ENCODE results near the gene PHF11. TPM values are rescaled to one million over a fixed set of nuclear protein-coding genes. Genes with fewer than 3 reads are reported as not detected.

Gene PHF11
- total and polyA plus RNA-seq, 2 donors (not counting 1 experiment from before 2014, with no cell fraction given), result 26.8 to 46.8 TPM

DNA sequence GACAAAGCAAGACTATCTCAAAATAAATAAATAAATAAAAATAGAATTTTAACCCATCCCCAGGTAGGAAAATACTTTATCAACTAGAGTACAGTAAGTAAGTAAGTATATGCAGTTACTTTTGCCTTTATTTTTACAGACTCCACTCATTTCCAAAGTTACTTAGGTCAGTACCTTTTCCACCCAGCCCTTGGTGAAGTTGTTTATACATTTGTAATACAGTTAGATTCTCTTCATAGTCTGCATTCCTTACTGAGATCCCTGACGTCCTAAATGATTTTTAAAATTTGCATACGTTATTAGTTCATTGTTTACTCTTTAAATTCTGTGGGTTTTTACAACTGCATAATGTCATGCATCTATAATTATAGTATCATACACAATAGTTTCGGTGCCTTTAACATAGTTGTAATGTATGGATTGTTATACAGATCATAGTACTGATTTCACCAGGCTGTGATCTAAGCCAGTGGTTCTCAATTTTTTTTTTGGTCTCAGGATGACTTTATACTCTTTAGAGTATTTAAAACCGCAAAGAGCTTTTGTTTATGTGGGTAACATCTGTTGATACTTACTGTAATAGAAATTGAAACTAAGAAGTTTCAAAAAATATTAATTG lies 41.3 kb upstream of the PHF11 start:
- H3K27ac ChIP-seq (ENCODE audit: insufficient read depth, low read length), result peak overlapping the region; percentile 58
- peak overlapping the region; percentile 4 to 40 (median 33) for H3K4me3 ChIP-seq (replicated peaks in 1 of 4; ENCODE audit: control extremely low read depth in 1 of 4, insufficient read depth in 1 of 4, low read depth in 3 of 4, low read length in 4 of 4)
- no peaks in the 10 kb centered on the region for H3K27me3 ChIP-seq (ENCODE audit: control insufficient read depth, insufficient read depth, low read length)
- no peaks in the 10 kb centered on the region for H3K36me3 ChIP-seq (ENCODE audit: control insufficient read depth, insufficient read depth, low read length)
- TF ChIP-seq CTCF (conservative IDR thresholded peaks at IDR 0.05 in 1 of 2, IDR thresholded peaks at IDR 0.05 in 1 of 2; ENCODE audit: low read depth in 1 of 2, low read length in 2 of 2) (no peak), EZH2 (IDR thresholded peaks at IDR 0.05; ENCODE audit: low read length, missing control alignments) (no peak)
- peaks cover 5% of the 10 kb centered on the region for H3K79me2 ChIP-seq (ENCODE audit: control insufficient read depth, insufficient read depth, low read length)
- H3K4me2 ChIP-seq (ENCODE audit: extremely low read depth, insufficient read depth, low read length), result peak overlapping the region; percentile 89
- H3K9ac ChIP-seq (ENCODE audit: insufficient read depth, low read length), result no peak overlapping the region
- H3K4me1 ChIP-seq (ENCODE audit: control insufficient read depth, extremely low read depth, insufficient read depth, low read length), result peaks cover 26% of the 10 kb centered on the region
- DNase-seq (ENCODE audit: low read depth in 2 of 2), result peak; percentile 68 to 83
- H2AFZ ChIP-seq (ENCODE audit: low read length), result no peak overlapping the region
- H4K20me1 ChIP-seq (ENCODE audit: control insufficient read depth, extremely low read depth, insufficient read depth, low read length), result no peaks in the 10 kb centered on the region
- no peaks in the 10 kb centered on the region for H3K9me3 ChIP-seq (ENCODE audit: control insufficient read depth, insufficient read depth, low read depth, low read length)

DNA sequence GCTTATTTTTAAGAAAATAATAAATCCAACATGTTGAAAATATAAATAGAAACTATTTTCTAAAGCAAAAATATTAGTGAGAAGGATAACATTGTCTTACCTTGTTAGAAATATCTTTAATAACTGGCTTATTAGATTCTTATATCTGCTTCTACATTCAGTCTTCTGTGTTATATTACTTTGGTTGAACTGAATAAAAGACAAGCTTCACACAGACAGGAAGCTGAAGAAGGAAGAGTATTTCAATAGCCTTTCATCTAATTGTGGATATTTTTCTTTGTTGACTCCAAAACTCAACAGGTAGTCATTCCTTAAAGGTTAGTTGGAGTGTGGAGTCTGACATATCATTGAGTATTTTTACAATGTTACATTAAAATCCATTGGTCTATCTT lies 40.8 kb upstream of the PHF11 start:
- Histone ChIP-seq H3K27ac (ENCODE audit: insufficient read depth, low read length) (peak overlapping the region; percentile 58), H3K36me3 (ENCODE audit: control insufficient read depth, insufficient read depth, low read length) (no peaks in the 10 kb centered on the region), H3K9ac (ENCODE audit: insufficient read depth, low read length) (no peak overlapping the region), H3K4me3 (replicated peaks in 1 of 4; ENCODE audit: control extremely low read depth in 1 of 4, insufficient read depth in 1 of 4, low read depth in 3 of 4, low read length in 4 of 4) (peak overlapping the region in 1 of 4 experiments; percentile 36), H3K27me3 (ENCODE audit: control insufficient read depth, insufficient read depth, low read length) (no peaks in the 10 kb centered on the region), H3K79me2 (ENCODE audit: control insufficient read depth, insufficient read depth, low read length) (peaks cover 3% of the 10 kb centered on the region), H2AFZ (ENCODE audit: low read length) (no peak overlapping the region), H3K4me2 (ENCODE audit: extremely low read depth, insufficient read depth, low read length) (peak overlapping the region; percentile 89), H4K20me1 (ENCODE audit: control insufficient read depth, extremely low read depth, insufficient read depth, low read length) (no peaks in the 10 kb centered on the region), H3K9me3 (ENCODE audit: control insufficient read depth, insufficient read depth, low read depth, low read length) (no peaks in the 10 kb centered on the region), H3K4me1 (ENCODE audit: control insufficient read depth, extremely low read depth, insufficient read depth, low read length) (peaks cover 26% of the 10 kb centered on the region)
- DNase-seq (ENCODE audit: low read depth in 2 of 2), result no peak
- TF ChIP-seq EZH2 (IDR thresholded peaks at IDR 0.05; ENCODE audit: low read length, missing control alignments), result no peak

DNA sequence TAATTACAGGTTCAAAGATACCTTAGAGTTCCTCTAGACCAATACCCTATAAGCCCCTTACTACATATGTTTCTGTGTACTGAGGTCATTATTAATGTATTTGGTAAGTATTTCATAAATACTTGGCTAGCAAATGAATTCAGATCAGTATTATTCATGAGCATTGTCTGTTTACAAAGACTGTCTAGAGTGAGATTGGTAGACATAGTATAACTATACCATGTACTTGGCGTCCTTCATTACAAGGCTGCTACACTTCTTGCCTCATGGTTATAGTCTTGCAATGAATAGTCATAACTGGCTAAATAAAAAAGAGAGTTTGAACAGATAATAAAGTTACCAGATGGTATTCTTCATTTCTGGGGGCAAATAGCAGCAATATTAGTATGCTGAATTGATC lies 39.6 kb upstream of the PHF11 start:
- Histone ChIP-seq H3K27me3 (ENCODE audit: control insufficient read depth, insufficient read depth, low read length) (no peaks in the 10 kb centered on the region), H3K36me3 (ENCODE audit: control insufficient read depth, insufficient read depth, low read length) (no peaks in the 10 kb centered on the region), H3K4me3 (replicated peaks in 1 of 4; ENCODE audit: control extremely low read depth in 1 of 4, insufficient read depth in 1 of 4, low read depth in 3 of 4, low read length in 4 of 4) (no peak overlapping the region), H3K4me1 (ENCODE audit: control insufficient read depth, extremely low read depth, insufficient read depth, low read length) (peaks cover 26% of the 10 kb centered on the region), H3K27ac (ENCODE audit: insufficient read depth, low read length) (peak overlapping the region; percentile 26), H2AFZ (ENCODE audit: low read length) (no peak overlapping the region), H3K4me2 (ENCODE audit: extremely low read depth, insufficient read depth, low read length) (no peak overlapping the region), H4K20me1 (ENCODE audit: control insufficient read depth, extremely low read depth, insufficient read depth, low read length) (no peaks in the 10 kb centered on the region), H3K9ac (ENCODE audit: insufficient read depth, low read length) (no peak overlapping the region), H3K79me2 (ENCODE audit: control insufficient read depth, insufficient read depth, low read length) (peaks cover 3% of the 10 kb centered on the region), H3K9me3 (ENCODE audit: control insufficient read depth, insufficient read depth, low read depth, low read length) (no peaks in the 10 kb centered on the region)
- TF ChIP-seq CTCF (conservative IDR thresholded peaks at IDR 0.05 in 1 of 2, IDR thresholded peaks at IDR 0.05 in 1 of 2; ENCODE audit: low read depth in 1 of 2, low read length in 2 of 2) (no peak), EZH2 (IDR thresholded peaks at IDR 0.05; ENCODE audit: low read length, missing control alignments) (no peak)
- peak in 1 of 2 donors; percentile 72 for DNase-seq (ENCODE audit: low read depth in 2 of 2)

All from fibroblast of lung (primary cell).